HG02571 (cell line): Measurements from ENCODE around the gene SMIM36.
A peak's percentile ranks its signal among the peaks of the same experiment; 100 is the strongest.
"Not testable (repeated sequence)": the region's sequence is repeated elsewhere in the genome, so short reads cannot be mapped to it uniquely, and the experiment has no call there.

Experiments used
- ATAC-seq: cut with Tn5 transposase; IDR thresholded peaks from one replicate; pipeline ENCODE4 v1.9.1; 2021; ENCODE audit warnings: mild to moderate bottlenecking, moderate library complexity; ENCODE audit not compliant: unreplicated experiment

Gene SMIM36

DNA sequence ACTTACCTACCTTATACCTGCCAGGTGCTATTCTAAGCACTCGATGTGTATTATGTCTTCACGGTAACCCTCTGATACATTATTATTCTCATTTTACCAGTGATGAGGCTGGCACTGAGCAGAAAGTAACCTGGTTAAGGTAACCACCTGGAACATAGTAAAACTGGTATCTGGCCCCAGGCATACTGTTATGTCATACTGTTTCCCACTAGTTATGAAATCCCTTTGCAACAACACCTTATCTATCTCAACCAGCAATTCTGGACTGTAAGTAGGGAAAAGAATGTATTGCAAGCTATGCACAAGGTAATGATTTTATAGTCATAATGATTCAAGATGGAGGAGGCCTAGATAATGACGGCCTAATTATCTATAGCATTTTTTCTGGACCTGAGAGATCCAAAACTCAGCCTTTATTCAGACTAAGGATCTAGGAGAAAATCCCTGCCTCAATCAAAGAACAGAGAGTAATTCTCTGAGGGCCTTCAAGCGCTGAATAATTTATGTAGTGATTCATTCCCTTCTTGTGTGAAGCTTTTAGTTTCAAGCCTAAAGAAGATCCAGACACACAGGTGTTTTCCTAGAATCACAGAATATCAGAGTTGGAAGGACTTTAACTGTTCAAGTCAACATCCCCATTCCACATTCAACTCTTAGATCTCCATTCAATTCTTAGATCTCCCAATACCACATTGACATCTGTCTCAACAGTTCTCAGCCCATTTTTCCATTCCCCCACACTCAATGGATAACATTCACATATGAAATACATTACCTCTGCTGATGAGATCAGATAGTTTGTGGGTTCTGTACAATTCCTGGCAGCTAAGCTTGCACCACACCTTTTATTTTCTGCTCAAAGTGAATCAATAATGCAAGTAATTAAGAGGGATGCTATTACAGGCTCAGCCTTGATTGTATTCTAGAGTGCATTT lies 74.8 kb downstream of the SMIM36 start:
- ATAC-seq, result peak; percentile 19

GRCh38 chr17:55435408-55435807 lies 75.8 kb downstream of the SMIM36 start:
- no peak for ATAC-seq

DNA sequence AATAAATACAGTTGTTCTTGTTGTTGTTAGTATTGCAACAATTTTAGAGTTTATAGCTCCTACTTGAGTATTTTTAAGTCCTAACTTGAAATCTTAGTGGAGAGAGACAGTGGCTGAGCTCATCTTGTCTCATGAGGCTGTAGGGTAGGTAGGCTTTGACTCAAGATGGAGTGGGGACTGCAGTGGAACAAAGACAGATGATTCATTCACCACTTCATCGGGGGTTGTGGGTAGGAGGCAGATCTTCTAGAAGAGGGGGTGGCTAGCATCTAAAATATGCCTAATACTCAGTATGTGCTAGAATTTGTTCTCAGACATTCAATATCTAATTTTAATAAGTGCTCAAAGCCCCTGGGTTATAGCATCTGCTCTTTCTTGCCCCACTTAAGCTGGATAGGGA lies 76.5 kb downstream of the SMIM36 start:
- ATAC-seq, result no peak

- no peak for ATAC-seq
Observed at GRCh38 chr17:55433629-55434422, 77.4 kb downstream of the SMIM36 start.

GRCh38 chr17:55433029-55433628 lies 78.1 kb downstream of the SMIM36 start:
- ATAC-seq, result no peak

GRCh38 chr17:55432358-55433028 lies 78.8 kb downstream of the SMIM36 start:
- no peak for ATAC-seq

GRCh38 chr17:55431914-55432313 lies 79.3 kb downstream of the SMIM36 start:
- not testable (repeated sequence) for ATAC-seq

DNA sequence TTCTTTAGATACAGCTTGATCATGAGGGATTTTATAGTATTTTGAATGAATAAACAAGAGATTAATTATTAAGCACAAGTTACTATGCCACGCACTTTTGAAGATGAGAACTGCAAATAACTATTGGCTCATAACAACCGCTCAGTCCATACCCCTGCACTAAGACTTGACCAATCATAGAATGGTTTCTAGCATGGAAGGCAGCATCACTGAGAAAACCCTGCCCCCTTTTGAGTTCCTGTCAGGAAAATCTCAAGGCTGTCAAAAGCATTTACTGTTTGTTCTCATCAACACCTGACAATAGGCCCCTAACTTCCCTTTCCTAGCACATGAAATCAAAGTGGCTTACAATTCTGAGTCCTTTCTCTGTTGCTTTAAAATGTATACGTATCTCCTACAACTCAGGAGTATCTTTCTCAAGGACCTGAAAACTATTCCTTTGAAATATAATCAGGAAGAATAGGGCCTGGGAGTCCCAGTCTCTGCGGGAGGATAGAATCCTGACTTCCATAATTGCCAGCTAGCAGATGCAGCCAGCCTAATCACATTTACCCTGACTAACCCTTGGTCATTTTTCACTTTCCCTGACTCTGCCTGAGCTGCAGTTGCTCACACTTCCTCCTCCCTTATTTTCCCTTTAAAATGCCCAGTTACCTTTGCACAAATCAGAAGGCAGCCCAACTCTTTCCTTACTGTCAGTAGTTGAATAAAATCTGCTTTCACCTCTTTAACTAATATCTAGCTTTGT lies 80.5 kb downstream of the SMIM36 start:
- ATAC-seq, result no peak

GRCh38 chr17:55427587-55427882 lies 83.7 kb downstream of the SMIM36 start:
- ATAC-seq, result peak; percentile 31

DNA sequence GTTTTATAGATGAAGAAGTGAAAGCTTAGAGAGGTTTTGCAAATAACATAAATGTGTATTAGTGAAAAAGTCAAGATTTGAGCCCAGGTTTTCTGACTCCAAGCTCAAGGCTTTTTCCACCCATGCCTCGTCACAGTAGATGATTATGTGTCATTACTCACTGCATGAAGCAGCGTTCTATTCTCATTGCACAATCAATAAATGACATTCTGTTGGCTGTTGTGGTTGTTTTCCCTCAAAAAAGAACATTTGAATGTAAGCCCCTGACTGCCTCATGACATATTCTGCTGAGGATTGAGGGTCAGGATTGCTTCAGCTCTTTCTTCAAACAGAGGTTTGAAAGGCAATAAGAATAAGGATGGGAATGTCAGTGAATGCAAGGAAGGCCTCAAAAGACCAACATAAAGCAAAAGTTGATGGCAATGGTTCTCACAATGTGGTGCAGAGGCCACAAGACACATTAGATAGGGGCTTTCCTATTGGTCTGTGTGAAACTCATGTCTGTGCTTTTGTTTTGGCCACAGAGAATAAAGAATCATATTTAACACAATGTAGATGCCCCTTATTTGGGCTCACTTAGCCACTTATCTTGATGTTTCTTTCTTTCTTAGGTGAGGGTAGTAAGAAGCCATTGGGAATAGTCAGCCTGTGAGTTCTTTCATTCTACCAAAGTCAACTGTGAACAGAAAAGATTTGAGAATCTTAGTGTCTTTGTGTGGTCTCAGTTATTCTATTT lies 84.2 kb downstream of the SMIM36 start:
- ATAC-seq, result peak; percentile 57

- ATAC-seq, result no peak
Observed at GRCh38 chr17:55424893-55425540, 86.2 kb downstream of the SMIM36 start.

DNA sequence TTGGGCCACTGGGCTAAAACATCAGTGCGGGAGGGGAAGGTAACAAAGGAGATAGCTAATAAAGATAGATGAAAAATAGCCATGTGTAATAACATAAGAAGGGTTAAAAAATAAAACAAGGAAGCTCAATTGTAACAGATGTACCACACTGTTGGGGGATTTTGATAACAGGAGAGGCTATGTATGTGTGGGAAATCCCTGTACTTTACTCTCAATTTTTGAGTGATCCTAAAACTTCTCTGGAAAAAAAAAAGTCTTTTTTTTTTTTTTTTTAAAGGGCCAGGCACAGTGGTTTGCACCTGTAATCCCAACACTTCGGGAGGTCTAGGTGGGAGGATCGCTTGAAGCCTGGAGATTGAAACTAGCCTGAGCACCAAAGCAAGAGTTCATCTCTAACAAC lies 87.7 kb downstream of the SMIM36 start:
- no peak for ATAC-seq

DNA sequence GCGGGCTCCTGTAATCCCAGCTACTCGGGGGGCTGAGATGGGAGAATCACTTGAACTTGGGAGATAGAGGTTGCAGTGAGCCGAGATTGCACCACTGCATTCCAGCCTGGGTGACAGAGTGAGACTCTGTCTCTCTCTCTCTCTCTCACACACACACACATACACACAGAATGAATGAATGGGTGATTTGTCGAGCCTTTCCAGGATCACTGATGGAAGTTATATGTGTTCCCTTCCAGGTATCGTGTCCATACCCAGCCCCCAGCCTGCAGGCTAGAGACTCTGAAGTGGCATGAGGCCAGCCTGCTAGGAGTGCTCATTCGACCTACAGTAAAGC lies 88.5 kb downstream of the SMIM36 start:
- not testable (repeated sequence) for ATAC-seq

DNA sequence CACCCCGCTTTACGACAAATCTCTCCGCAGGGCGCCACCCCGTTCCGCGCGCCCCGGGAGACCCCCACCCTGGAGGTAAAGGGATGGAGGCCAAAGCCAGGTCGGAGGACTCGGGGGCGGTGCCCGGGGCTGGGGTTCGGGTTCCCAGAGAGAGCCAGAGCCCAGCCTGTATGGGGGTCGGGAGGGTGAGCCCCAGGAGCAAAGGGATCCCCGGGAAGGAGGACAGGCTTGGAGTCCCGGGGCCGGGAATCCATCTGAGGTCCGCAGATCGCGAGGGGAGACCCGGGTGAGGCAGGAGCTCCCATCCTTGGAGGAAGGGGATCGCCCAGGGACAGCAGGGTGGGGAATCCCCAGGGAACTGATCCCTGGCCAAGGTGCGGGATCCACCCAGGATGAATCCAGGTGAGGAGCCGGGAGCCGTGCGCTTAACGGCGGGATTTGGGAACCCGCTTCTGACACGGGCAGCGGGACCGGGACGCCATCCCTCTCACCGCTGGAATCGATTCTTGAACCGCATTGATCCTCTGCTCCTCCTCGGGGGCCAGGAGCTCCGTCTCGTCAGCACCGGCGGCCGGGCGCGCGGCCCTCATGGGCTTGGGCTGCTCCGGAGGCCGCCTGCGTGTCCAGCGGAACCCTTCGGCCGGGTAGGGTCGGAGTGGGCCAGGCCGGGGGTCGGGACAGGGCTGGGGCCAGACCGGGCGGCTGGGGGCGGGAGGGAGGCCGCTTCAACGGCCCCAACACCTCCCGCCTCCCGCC lies 89.9 kb downstream of the SMIM36 start, which contains the start of gene MMD:
Gene MMD (minus strand): TSS at position 657 of the 756 bp plus-strand sequence. CDS start 140 bp downstream, at position 517.
- peak; percentile 15 for ATAC-seq

- ATAC-seq, result peak; percentile 11
Observed at GRCh38 chr17:55420776-55421178, 90.5 kb downstream of the SMIM36 start.

GRCh38 chr17:55420067-55420775 lies 91.0 kb downstream of the SMIM36 start:
- ATAC-seq, result no peak

DNA sequence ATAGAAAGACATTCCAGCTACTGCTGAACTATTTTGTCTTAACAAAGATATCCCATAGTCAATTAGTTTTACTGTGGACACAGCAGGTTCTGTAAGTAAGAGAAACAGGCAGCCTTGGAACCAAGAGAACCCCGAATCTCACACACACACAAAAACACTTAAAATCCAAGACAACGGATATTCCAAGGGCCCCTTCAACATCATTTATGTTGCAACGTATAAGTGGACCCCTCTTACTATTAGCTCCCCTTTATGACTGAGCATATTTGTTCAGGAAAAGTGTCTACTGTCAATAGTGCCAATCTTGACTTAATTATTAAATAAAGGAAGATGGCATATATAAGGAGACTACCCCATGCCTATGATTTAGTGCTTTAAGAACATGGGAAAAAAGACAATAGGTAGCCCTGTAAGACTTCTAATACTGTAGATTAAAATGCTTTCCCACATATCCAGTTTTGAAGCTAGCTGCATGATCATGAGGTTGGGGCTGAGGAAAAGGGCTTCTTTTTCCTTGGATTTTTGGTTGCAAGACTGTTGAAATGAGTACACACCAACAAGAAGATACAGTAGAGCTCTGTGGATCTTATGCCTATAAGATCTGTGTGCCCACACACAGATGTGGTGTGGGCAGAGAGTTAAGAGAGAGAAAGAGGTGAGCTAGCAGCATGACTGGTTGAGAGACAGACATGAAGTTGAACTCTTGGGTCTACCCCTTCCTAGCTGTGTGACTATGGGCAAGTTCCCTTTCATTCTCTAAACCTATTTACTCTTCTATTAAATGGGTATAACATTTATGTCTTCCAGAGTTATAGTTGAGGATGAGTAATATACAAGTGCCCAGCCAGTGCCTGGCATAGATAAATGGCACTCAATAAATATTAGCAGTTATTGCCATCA lies 92.6 kb downstream of the SMIM36 start:
- no peak for ATAC-seq
